Chondrocyte (in vitro differentiated cells): ENCODE results near the gene ITPR2. TPM values are rescaled to one million over a fixed set of nuclear protein-coding genes. Genes with fewer than 3 reads are reported as not detected.

ENCODE experiments used
- DNase-seq: peaks from one replicate; pipeline ENCODE4 v3.0.0; 2021; ENCODE audit warnings: mixed read lengths, low spot score
- H3K27ac Mint-ChIP-seq: one replicate; pipeline ENCODE4 v1.8.0; 2021; ENCODE audit warnings: mild to moderate bottlenecking, moderate library complexity, mixed read lengths; ENCODE audit not compliant: unreplicated experiment
- H3K27me3 Mint-ChIP-seq: 2 replicates; pipeline ENCODE4 v1.8.0; 2021; ENCODE audit warnings: low read depth, mixed read lengths
- H3K36me3 Mint-ChIP-seq: 2 replicates; pipeline ENCODE4 v1.8.0; 2021; ENCODE audit warnings: low read depth, mixed read lengths
- H3K4me1 Mint-ChIP-seq: 2 replicates; pipeline ENCODE4 v1.8.0; 2021; ENCODE audit warnings: low read depth, mild to moderate bottlenecking, mixed read lengths
- H3K4me3 Mint-ChIP-seq: one replicate; pipeline ENCODE4 v1.8.0; 2021; ENCODE audit warnings: mild to moderate bottlenecking, moderate library complexity, mixed read lengths; ENCODE audit not compliant: unreplicated experiment
- H3K9me3 Mint-ChIP-seq: 2 replicates; pipeline ENCODE4 v1.8.0; 2021; ENCODE audit warnings: low read depth, mixed read lengths
- CTCF ChIP-seq: fragments of 200-600 bp; sonication (generic); IDR thresholded peaks from 2 replicates; pipeline ENCODE4 v1.5.0; 2021; ENCODE audit warnings: antibody characterized with exemption, mild to moderate bottlenecking, moderate library complexity
- total RNA-seq: library from RNA; stranded (reverse); gene quantifications from 3 replicates; pipeline ENCODE4 v1.2.1, GENCODE V29; 2021

ITPR2 gene
- total RNA-seq, 1 donor from 2014 or later: 18.7 TPM

DNA sequence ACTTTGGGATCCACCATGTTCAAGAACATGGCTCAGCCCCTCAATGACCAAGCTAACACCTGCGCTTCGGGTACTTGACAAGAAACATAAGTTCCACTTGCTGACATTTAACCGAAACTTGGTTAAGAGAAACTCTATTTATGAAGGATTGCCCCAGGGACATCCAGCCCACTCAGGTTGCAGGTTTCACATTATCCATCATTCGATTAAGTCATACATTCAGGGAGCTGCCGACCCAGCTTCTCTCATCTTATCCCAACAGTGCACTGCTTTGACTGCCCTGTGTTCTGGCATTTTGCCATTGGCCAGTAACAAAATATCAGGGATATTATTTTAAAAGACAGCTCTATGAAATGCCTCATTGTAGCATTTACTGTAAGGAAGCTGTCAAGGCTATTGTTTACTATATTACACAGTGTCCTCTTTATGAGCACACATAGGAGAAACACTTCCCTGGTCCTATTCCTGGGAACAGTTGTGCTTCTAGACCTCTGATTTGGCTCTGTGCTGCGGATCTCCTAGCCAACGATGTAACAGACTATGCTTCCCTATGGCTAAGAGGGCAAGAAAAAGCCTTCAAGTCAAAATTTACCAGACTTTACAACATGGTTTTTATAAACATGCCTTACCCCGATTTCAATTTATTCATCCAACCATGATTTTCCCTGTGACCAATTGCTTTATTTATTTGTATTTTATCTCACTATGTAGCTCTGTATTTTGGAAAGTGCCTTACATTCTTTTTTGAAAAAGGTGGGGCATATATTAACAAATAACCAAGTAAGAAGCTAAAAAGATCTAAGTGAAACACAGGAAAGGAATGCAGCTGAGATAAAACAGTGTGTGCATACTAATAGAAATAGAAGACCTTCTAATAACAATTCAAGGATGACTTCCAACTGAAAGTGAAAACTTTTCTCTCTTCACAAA is 109.3 kb downstream of the ITPR2 start:
- H3K27ac Mint-ChIP-seq: peak overlapping the region; percentile 90
- H3K36me3 Mint-ChIP-seq: no peaks in the 10 kb centered on the region
- H3K9me3 Mint-ChIP-seq: no peaks in the 10 kb centered on the region
- H3K27me3 Mint-ChIP-seq: no peaks in the 10 kb centered on the region
- peak overlapping the region; percentile 1 for H3K4me3 Mint-ChIP-seq
- H3K4me1 Mint-ChIP-seq: peaks cover 33% of the 10 kb centered on the region
- TF ChIP-seq CTCF: no peak
- DNase-seq: no peak

DNA sequence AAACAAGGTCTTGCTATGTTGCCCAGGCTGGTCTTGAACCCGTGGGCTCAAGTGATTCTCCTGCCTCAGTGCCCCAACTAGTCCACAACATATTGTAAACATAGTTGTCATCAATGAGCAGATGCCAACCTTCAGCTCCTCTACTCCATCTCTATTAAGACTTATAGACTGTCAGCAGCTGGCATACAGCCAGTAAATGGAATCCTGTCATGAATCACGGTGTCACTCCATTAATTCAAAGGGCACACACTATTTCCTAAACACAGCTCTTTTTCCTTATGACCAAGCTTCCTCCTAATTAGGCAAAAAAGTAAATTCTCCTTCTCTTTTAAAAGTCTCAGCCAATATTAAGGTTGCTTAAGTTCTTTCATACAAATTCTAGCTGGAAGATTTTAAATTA is 111.2 kb downstream of the ITPR2 start:
- no peak for TF ChIP-seq CTCF
- DNase-seq: no peak
- Mint-ChIP-seq H3K4me3 (no peak overlapping the region), H3K9me3 (no peaks in the 10 kb centered on the region), H3K27ac (no peak overlapping the region), H3K36me3 (no peaks in the 10 kb centered on the region), H3K4me1 (peaks cover 29% of the 10 kb centered on the region), H3K27me3 (no peaks in the 10 kb centered on the region)

GRCh38 chr12:26719852-26720251 is 113.1 kb downstream of the ITPR2 start:
- no peak for DNase-seq
- no peak overlapping the region for H3K27ac Mint-ChIP-seq
- no peak overlapping the region for H3K4me3 Mint-ChIP-seq
- peak; percentile 59 for TF ChIP-seq CTCF
- H3K27me3 Mint-ChIP-seq: no peaks in the 10 kb centered on the region
- peaks cover 29% of the 10 kb centered on the region for H3K4me1 Mint-ChIP-seq
- no peaks in the 10 kb centered on the region for H3K9me3 Mint-ChIP-seq
- H3K36me3 Mint-ChIP-seq: peaks cover under 1% of the 10 kb centered on the region

DNA sequence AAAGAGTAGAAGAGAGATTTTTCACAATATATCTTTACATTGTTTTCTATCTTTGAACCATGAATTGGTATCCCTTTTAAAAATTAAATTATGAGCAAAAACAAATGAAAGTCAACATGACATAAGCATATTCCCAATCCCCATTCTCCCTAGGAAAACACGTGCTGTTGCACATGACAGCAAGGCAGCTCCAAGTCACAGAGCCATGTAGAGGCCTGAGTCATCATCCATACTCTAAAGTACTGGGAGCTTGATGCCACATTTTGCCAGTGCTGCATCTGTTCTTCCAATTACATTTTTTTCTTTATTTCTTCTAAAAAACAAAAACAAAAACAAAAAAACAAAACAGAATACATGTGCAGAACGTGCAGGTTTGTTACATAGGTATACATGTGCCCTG is 115.2 kb downstream of the ITPR2 start:
- no peaks in the 10 kb centered on the region for H3K9me3 Mint-ChIP-seq
- H3K36me3 Mint-ChIP-seq: peaks cover 5% of the 10 kb centered on the region
- H3K27ac Mint-ChIP-seq: no peak overlapping the region
- TF ChIP-seq CTCF: no peak
- H3K4me1 Mint-ChIP-seq: peaks cover 9% of the 10 kb centered on the region
- H3K27me3 Mint-ChIP-seq: no peaks in the 10 kb centered on the region
- H3K4me3 Mint-ChIP-seq: no peak overlapping the region
- DNase-seq: no peak

GRCh38 chr12:26715232-26715631 is 117.8 kb downstream of the ITPR2 start:
- no peaks in the 10 kb centered on the region for H3K27me3 Mint-ChIP-seq
- H3K9me3 Mint-ChIP-seq: no peaks in the 10 kb centered on the region
- no peak for DNase-seq
- no peaks in the 10 kb centered on the region for H3K4me1 Mint-ChIP-seq
- H3K4me3 Mint-ChIP-seq: no peak overlapping the region
- H3K27ac Mint-ChIP-seq: no peak overlapping the region
- H3K36me3 Mint-ChIP-seq: peaks cover 9% of the 10 kb centered on the region
- TF ChIP-seq CTCF: no peak
